HL-60 (cell line): ENCODE data around the gene MAD1L1.

ENCODE experiments used
- DNase-seq, 2 experiments: peaks; one replicate each; pipeline ENCODE4 v3.0.0-alpha.2; 2010 to 2020; ENCODE audit warnings: low read depth in 1 of 2, low spot score in 1 of 2
- H3K27ac ChIP-seq: fragments of 250-450 bp; sonication (Bioruptor Pico); replicated peaks from 2 replicates; pipeline ENCODE4 v1.5.1; 2020; ENCODE audit warnings: mild to moderate bottlenecking, moderate library complexity
- H3K27me3 ChIP-seq: fragments of 250-450 bp; sonication (Bioruptor Pico); 2 replicates; pipeline ENCODE4 v1.5.1; 2021; ENCODE audit warnings: mild to moderate bottlenecking, moderate library complexity; ENCODE audit not compliant: insufficient read depth, poor library complexity, severe bottlenecking
- H3K4me3 ChIP-seq: replicated peaks from 2 replicates; pipeline ENCODE4 v1.5.1; 2011; ENCODE audit warnings: mild to moderate bottlenecking, control low read depth, low read length; ENCODE audit not compliant: insufficient read depth
- CTCF ChIP-seq: IDR thresholded peaks from one replicate; pipeline ENCODE4 v1.5.1; 2011; ENCODE audit warnings: low read length, control low read depth, inconsistent platforms; ENCODE audit not compliant: insufficient read depth
- GABPA ChIP-seq: IDR thresholded peaks from 2 replicates; pipeline ENCODE4 v1.6.1; 2012; ENCODE audit warnings: low read depth
- POLR2AphosphoS5 ChIP-seq: IDR thresholded peaks from 2 replicates; pipeline ENCODE4 v1.6.1; 2012; ENCODE audit warnings: low read depth
- REST ChIP-seq: IDR thresholded peaks from 2 replicates; pipeline ENCODE4 v1.6.1; 2012; ENCODE audit warnings: low read depth; ENCODE audit not compliant: insufficient replicate concordance
- SPI1 ChIP-seq: IDR thresholded peaks from 2 replicates; pipeline ENCODE4 v1.6.1; 2012; ENCODE audit warnings: low read depth, mild to moderate bottlenecking, borderline replicate concordance

Gene MAD1L1

GRCh38 chr7:2225336-2225735 lies 7.4 kb downstream of the MAD1L1 start:
- Histone ChIP-seq H3K4me3 (no peak overlapping the region), H3K27ac (no peak overlapping the region), H3K27me3 (no peaks in the 10 kb centered on the region)
- no peak for TF ChIP-seq REST
- TF ChIP-seq CTCF, result no peak
- TF ChIP-seq GABPA, result no peak
- no peak for TF ChIP-seq SPI1
- no peak for TF ChIP-seq POLR2AphosphoS5
- no peak for DNase-seq

- no peak overlapping the region for H3K4me3 ChIP-seq
- no peaks in the 10 kb centered on the region for H3K27me3 ChIP-seq
- H3K27ac ChIP-seq, result no peak overlapping the region
- no peak for DNase-seq
- TF ChIP-seq CTCF (no peak), POLR2AphosphoS5 (no peak), REST (no peak), SPI1 (no peak), GABPA (no peak)
Observed at GRCh38 chr7:2224934-2225333, 7.8 kb downstream of the MAD1L1 start.

- Histone ChIP-seq H3K4me3 (no peak overlapping the region), H3K27ac (no peak overlapping the region), H3K27me3 (no peaks in the 10 kb centered on the region)
- no peak for DNase-seq
- TF ChIP-seq REST (no peak), SPI1 (no peak), CTCF (no peak), GABPA (no peak), POLR2AphosphoS5 (no peak)
Observed at GRCh38 chr7:2224491-2224928, 8.2 kb downstream of the MAD1L1 start.
